ENCODE results near the gene PRG2. TPM values are rescaled to one million over a fixed set of nuclear protein-coding genes. Genes with fewer than 3 reads are reported as not detected.

PRG2 gene
- total RNA-seq, 1 donor from 2014 or later: not detected

DNA sequence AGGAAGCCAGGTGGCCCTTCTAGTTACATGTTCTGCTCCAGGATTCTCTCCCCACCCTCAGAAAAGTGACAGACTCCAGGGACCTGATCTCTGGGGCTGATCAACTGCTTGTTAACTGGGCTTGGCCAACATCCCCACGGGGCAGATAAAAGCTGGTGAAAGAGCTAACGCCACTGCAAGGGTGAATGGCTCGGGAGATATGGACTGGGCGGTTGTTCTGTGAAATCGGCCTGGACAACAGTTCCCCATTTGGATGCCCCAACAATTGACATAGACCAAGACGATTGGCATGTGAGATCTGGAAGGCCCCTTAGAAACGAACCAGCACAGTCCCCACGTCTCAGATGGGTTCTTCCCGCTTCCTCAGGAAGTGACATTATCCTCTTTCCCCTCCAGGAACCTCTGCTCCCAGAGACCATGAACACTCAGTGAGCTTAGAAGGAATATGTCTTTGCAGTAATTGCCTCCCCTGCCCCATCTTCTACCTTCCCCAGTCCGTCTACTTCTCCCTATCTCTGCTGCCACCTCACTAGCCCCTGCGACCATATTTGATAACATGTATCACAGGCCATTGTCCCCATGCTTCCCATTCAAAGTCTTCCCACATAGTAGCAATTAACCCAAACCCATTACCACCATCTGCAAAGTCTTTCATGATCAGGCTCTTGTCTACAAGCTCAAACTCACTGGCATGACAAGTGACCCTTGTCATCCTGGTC is 5.6 kb upstream of the PRG2 start:
- no peak overlapping the region for H3K4me3 ChIP-seq (ENCODE audit: low read depth, low read length)
- DNase-seq (ENCODE audit: low read depth): no peak
- TF ChIP-seq, protein P1, sequence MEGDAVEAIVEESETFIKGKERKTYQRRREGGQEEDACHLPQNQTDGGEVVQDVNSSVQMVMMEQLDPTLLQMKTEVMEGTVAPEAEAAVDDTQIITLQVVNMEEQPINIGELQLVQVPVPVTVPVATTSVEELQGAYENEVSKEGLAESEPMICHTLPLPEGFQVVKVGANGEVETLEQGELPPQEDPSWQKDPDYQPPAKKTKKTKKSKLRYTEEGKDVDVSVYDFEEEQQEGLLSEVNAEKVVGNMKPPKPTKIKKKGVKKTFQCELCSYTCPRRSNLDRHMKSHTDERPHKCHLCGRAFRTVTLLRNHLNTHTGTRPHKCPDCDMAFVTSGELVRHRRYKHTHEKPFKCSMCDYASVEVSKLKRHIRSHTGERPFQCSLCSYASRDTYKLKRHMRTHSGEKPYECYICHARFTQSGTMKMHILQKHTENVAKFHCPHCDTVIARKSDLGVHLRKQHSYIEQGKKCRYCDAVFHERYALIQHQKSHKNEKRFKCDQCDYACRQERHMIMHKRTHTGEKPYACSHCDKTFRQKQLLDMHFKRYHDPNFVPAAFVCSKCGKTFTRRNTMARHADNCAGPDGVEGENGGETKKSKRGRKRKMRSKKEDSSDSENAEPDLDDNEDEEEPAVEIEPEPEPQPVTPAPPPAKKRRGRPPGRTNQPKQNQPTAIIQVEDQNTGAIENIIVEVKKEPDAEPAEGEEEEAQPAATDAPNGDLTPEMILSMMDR (conservative IDR thresholded peaks at IDR 0.05; ENCODE audit: low read depth, low read length): no peak

DNA sequence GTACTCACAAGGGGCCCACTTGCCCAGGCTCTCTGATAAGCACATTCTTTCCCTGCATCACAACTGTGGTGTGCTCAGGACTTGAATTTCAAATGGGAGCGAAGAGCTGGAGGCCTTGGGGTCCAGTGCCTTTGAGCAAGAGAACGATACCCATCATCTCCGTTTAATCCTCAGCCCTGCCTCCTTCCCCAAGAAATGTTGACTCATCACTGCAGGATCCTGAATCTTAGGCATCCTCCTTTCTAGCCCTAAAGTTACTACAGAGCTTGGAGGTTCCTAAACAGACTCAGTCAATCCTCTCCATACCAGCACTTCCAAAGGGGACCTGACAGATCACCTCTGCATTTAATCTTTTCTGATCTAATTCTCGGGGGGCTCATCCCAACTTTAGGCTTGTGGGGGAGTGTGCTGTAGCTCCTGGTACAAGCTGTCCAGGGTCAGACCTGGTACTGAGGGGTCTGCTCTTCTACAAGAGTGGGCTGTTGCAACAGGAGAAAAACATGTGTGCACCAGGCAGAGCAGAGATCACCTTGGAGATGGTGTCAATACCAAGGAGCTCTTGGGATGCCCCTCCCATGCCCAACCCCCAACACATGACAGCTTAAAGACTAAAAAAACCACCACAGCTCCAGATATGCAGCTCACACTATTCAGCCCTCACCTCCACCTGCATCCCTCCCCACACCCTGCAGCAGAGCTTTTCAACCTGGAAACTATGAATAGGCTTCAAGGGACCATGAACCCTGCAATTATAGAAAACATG is 3.9 kb upstream of the PRG2 start:
- TF ChIP-seq, protein P1 (conservative IDR thresholded peaks at IDR 0.05; ENCODE audit: low read depth, low read length): no peak

DNA sequence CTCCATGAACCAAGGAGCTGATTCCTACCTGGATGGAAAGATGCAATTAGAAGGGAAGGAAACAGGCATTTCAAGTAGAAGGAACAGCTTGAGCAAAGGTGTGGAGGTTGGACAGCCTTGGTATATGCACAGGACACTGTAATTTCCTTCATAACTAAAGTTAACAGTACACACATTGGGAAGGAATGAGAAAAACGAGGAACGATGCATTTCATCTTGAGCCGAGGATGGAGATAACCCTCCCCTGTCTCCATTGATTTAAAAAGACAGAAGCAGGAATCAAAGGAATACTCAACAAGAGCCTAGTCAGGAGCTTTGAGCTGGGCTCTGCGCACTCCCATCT is 2.3 kb upstream of the PRG2 start:
- DNase-seq (ENCODE audit: low read depth): no peak
- TF ChIP-seq, protein P1 (conservative IDR thresholded peaks at IDR 0.05; ENCODE audit: low read depth, low read length): no peak
- no peak overlapping the region for H3K4me3 ChIP-seq (ENCODE audit: low read depth, low read length)

More for the DNA sequence above, 3.9 kb upstream of the PRG2 start:
- DNase-seq (ENCODE audit: low read depth): no peak
- H3K4me3 ChIP-seq (ENCODE audit: low read depth, low read length): no peak overlapping the region

DNA sequence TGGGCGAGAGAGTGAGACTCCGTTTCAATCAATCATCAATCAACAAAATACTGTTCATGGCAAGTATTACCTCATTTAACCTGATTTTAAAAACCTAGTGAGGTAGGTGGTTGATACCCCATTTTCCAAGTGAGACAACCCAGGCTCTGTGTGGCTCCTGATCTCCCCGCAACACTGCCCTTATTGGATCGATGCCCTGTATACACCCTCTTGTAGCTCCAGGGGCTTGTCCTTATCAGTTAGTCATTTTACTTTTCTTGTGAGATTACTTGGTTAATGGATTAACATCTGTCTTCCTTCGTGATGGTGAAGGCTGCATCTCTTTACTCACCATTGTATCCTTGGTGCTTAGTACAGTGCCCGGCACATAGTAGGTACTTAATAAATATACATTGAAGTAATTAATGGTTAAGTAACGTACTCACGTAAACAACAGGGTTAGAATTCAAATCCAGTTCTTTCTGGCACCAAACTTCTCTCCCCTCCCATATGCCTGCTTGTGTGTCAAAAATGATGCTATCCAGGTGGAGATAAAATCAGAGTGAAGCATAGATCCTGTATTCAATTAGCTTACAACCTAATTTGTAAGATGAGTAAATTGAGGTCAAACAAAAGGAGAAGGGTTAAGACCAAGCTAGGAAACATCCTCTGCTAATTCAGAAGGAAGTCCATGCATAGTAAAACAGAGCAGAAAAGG is 1.8 kb upstream of the PRG2 start:
- TF ChIP-seq, protein P1 (conservative IDR thresholded peaks at IDR 0.05; ENCODE audit: low read depth, low read length): no peak
- no peak for DNase-seq (ENCODE audit: low read depth)
- H3K4me3 ChIP-seq (ENCODE audit: low read depth, low read length): no peak overlapping the region

DNA sequence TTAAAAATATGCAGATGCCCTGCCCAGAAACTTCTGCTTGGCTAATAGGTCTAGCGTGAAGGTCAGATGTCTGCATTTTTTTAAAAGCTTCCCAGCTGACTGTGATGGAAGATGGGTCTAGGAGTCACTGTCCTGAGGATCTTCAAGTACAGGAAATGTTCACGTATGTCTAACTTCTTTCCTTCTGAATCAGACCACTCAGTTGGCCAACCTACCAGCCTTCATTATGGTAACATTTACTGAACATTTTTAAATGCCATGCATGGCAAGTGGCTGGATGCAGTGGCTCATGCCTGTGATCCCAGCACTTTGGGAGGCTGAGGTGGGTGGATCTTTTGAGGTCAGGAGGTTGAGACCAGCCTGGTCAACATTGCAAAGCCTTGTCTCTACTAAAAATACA is 1.1 kb upstream of the PRG2 start:
- TF ChIP-seq, protein P1 (conservative IDR thresholded peaks at IDR 0.05; ENCODE audit: low read depth, low read length): no peak
- no peak overlapping the region for H3K4me3 ChIP-seq (ENCODE audit: low read depth, low read length)

DNA sequence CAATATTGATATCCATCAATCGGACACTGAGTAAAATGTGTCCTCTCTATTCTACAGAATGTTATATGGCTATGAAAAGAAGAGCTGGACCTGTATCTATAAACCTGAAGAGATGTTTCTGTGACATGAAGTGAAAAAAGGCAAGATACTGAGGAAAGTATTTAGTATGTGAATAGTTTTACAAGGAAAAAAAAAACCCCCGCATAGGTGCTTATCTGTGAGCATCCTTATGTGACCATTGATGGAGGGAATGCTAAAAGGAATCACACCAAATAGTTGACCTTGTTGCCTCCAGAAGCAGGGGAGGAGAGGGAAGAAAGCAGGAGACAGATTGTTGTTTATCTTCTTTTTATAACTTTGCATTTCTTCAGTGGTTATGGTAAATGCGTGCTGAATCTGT is 661 bp upstream of the PRG2 start:
- H3K4me3 ChIP-seq (ENCODE audit: low read depth, low read length): no peak overlapping the region
- DNase-seq (ENCODE audit: low read depth): no peak
- TF ChIP-seq, protein P1 (conservative IDR thresholded peaks at IDR 0.05; ENCODE audit: low read depth, low read length): no peak

More for the DNA sequence above, 1.1 kb upstream of the PRG2 start:
- no peak for DNase-seq (ENCODE audit: low read depth)
